ENCODE measurements around the gene DTHD1.

DNA sequence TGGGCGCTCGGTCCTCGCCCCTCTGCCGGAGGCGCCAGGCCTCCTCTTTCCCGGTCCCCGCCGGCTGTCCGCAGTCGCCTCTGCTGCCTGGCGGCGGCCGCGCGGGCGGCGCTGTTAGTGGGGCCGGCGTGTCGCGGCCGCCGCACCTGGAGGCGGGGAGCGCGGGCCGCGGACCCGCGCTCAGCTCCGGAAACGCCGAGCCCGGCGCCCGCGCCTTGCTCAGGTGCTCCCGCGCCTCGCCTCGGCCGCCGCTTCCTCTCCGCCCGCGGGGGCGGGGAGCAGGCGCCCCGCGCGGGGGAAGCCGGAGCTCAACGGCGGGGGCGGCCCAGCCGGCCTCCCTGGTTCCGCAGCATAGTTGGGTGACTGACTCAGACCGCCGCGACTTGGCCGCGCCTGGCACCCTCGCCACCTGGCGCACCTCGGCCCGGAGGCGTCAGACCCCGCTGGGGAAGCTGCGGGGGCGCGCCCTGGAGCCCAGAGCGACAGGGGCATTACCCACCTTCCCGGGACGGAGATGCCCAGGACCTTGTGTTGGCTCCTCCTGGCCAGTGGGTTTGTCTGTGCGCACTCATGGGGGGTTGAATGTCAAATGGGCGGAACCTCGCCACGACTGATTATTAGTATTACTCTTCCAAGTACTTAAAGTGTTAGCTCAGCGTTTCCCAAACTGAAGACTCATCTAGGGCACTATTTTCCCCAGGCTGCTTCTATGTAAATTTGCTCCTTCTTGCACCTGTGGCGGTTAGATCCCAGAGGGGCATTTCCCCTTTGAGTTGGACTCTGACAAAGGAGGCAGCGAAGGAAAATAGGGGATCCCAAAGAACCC is 36.9 kb upstream of the DTHD1 start, which contains the start of gene ARAP2:
- no peak for TF ChIP-seq SRF (IDR thresholded peaks at IDR 0.05; ENCODE audit: low read depth)
- peak; percentile 51 for TF ChIP-seq POLR2AphosphoS5 (IDR thresholded peaks at IDR 0.05; ENCODE audit: low read depth, low read length)

All from HCT116 (cell line).